HCT116 (cell line): Measurements from ENCODE around the gene ARHGEF16. TPM values are rescaled to one million over a fixed set of nuclear protein-coding genes. Genes with fewer than 3 reads are reported as not detected.

Experiments
- ATAC-seq: fragments of 200-7000 bp; cut with Tn5 transposase; 2 replicates; pipeline ENCODE4 v1.9.1; 2020; ENCODE audit warnings: mild to moderate bottlenecking, moderate library complexity
- BruUV-seq: library from RNA; stranded (reverse); fragments of 400-500 nt; replicated peaks from 2 replicates; lab custom pipeline; 2021; lab: Mats Ljungman, UMichigan
- CTCF ChIA-PET: fragments of 300-600 bp; sonication (Branson Sonifier 250); formaldehyde crosslinking; loops from one replicate; lab custom pipeline; 2021; ENCODE audit warnings: antibody characterized with exemption; lab: Charles Lee
- POLR2A ChIA-PET: fragments of 300-600, 350-600 bp; sonication (Branson Sonifier 250); formaldehyde crosslinking; loops from one replicate; lab custom pipeline; 2021; ENCODE audit warnings: antibody characterized with exemption; lab: Charles Lee
- RAD21 ChIA-PET, 2 experiments: fragments of 300-600 bp; sonication (Branson Sonifier 250); formaldehyde crosslinking; loops; one replicate each; lab custom pipeline; 2023; ENCODE audit warnings: low total read pairs in 2 of 2; ENCODE audit not compliant: uncharacterized antibody in 2 of 2, unreplicated experiment in 2 of 2, low non-redundant PET in 1 of 2; lab: Charles Lee
- DNase-seq: peaks from one replicate; pipeline ENCODE4 v3.0.0-alpha.2; 2010; ENCODE audit warnings: low read depth, low spot score
- H2AFZ ChIP-seq: fragments of 200-600 bp; shearing (Covaris generic), sonication (generic); 2 replicates; pipeline ENCODE4 v1.6.1; 2017; ENCODE audit warnings: low read depth, mixed run types, mixed read lengths, antibody characterized with exemption, low read length; ENCODE audit not compliant: poor library complexity, severe bottlenecking
- H3K27ac ChIP-seq: 2 replicates; pipeline ENCODE4 v1.5.1; 2012; ENCODE audit warnings: low read depth, low read length
- H3K27me3 ChIP-seq: fragments of 200-600 bp; sonication (generic); 2 replicates; pipeline ENCODE4 v1.6.1; 2016; ENCODE audit warnings: mixed run types, low read length, mixed read lengths; ENCODE audit not compliant: insufficient read depth
- H3K36me3 ChIP-seq, 2 experiments: fragments of 200-500 bp in 1 of 2; fragments of 200-600 bp in 1 of 2; sonication (Bioruptor generic) in 1 of 2; sonication (generic) in 1 of 2; 2 replicates each; pipeline versions ENCODE4 v1.5.1 to v1.6.1; 2014 to 2016; ENCODE audit warnings: low read length in 2 of 2, inconsistent platforms in 1 of 2, mixed read lengths in 1 of 2, mixed run types in 1 of 2; ENCODE audit not compliant: insufficient read depth in 2 of 2, control insufficient read depth in 1 of 2
- H3K4me1 ChIP-seq, 2 experiments: fragments of 200-600 bp in 1 of 2; sonication (generic) in 1 of 2; 2 replicates each; pipeline versions ENCODE4 v1.5.1 to v1.6.1; 2012 to 2017; ENCODE audit warnings: low read length in 2 of 2, inconsistent platforms in 1 of 2, mild to moderate bottlenecking in 1 of 2, mixed read lengths in 1 of 2, mixed run types in 1 of 2, moderate library complexity in 1 of 2; ENCODE audit not compliant: insufficient read depth in 2 of 2, control insufficient read depth in 1 of 2
- H3K4me2 ChIP-seq: fragments of 200-600 bp; sonication (generic); 2 replicates; pipeline ENCODE4 v1.6.1; 2017; ENCODE audit warnings: mixed run types, low read length, mixed read lengths
- H3K4me3 ChIP-seq, 2 experiments: fragments of 200-600 bp in 1 of 2; sonication (generic) in 1 of 2; replicated peaks in 1 of 2; 2 replicates each; pipeline ENCODE4 v1.5.1; 2011 to 2016; ENCODE audit warnings: low read length in 2 of 2, control low read depth in 1 of 2, low read depth in 1 of 2, mild to moderate bottlenecking in 1 of 2, mixed read lengths in 1 of 2, mixed run types in 1 of 2
- H3K79me2 ChIP-seq: fragments of 200-600 bp; sonication (generic); 2 replicates; pipeline ENCODE4 v1.6.1; 2017; ENCODE audit warnings: mild to moderate bottlenecking, mixed run types, low read length, moderate library complexity, mixed read lengths; ENCODE audit not compliant: insufficient read depth
- H3K9ac ChIP-seq: fragments of 200-600 bp; sonication (generic); 2 replicates; pipeline ENCODE4 v1.6.1; 2016; ENCODE audit warnings: low read length, mixed read lengths
- H3K9me2 ChIP-seq: fragments of 200-600 bp; sonication (generic), shearing (Covaris generic); 2 replicates; pipeline ENCODE4 v1.6.1; 2017; ENCODE audit warnings: mixed run types, mild to moderate bottlenecking, moderate library complexity; ENCODE audit not compliant: insufficient read depth
- H3K9me3 ChIP-seq, 2 experiments: fragments of 200-500 bp in 1 of 2; fragments of 200-600 bp in 1 of 2; sonication (Bioruptor generic) in 1 of 2; sonication (generic) in 1 of 2; 2 replicates each; pipeline ENCODE4 v1.6.1; 2014 to 2017; ENCODE audit warnings: low read length in 2 of 2, mixed read lengths in 2 of 2, inconsistent platforms in 1 of 2, low read depth in 1 of 2, mild to moderate bottlenecking in 1 of 2, mixed run types in 1 of 2, moderate library complexity in 1 of 2; ENCODE audit not compliant: control insufficient read depth in 1 of 2, insufficient read depth in 1 of 2
- H4K20me1 ChIP-seq: fragments of 200-600 bp; sonication (generic), shearing (Covaris generic); 2 replicates; pipeline ENCODE4 v1.6.1; 2017; ENCODE audit warnings: mixed run types, mild to moderate bottlenecking, moderate library complexity; ENCODE audit not compliant: insufficient read depth
- FOSL1 ChIP-seq: IDR thresholded peaks from 2 replicates; pipeline ENCODE4 v1.6.1; 2012; ENCODE audit warnings: low read depth
- SRF ChIP-seq: IDR thresholded peaks from 2 replicates; pipeline ENCODE4 v1.6.1; 2012; ENCODE audit warnings: low read depth
- intact Hi-C: fragments of 100-400 bp; cut with micrococcal nuclease; formaldehyde crosslinking; loops from 2 replicates; pipeline ENCODE4 v1.10.0; 2022
- total RNA-seq: library from RNA; stranded (reverse); gene quantifications from one replicate; pipeline ENCODE4 v1.2.1, GENCODE V29; 2021; ENCODE audit not compliant: unreplicated experiment
- TF ChIP-seq, protein P1 (sequence below), 3 experiments: fragments of 200-600 bp in 1 of 3; sonication (generic) in 1 of 3; IDR thresholded peaks in 2 of 3; conservative IDR thresholded peaks in 1 of 3; 2 replicates each; pipeline ENCODE4 v1.5.1; 2012 to 2017; ENCODE audit warnings: low read depth in 2 of 3, low read length in 2 of 3, antibody characterized with exemption in 1 of 3, borderline replicate concordance in 1 of 3, control low read depth in 1 of 3, mild to moderate bottlenecking in 1 of 3, mixed read lengths in 1 of 3, mixed run types in 1 of 3, moderate library complexity in 1 of 3; ENCODE audit not compliant: insufficient read depth in 1 of 3
- TF ChIP-seq, protein P2 (sequence below): IDR thresholded peaks from 2 replicates; pipeline ENCODE4 v1.6.1; 2012

The ARHGEF16 gene
- total RNA-seq, 1 experiment from 2014 or later = 37.4 TPM

DNA sequence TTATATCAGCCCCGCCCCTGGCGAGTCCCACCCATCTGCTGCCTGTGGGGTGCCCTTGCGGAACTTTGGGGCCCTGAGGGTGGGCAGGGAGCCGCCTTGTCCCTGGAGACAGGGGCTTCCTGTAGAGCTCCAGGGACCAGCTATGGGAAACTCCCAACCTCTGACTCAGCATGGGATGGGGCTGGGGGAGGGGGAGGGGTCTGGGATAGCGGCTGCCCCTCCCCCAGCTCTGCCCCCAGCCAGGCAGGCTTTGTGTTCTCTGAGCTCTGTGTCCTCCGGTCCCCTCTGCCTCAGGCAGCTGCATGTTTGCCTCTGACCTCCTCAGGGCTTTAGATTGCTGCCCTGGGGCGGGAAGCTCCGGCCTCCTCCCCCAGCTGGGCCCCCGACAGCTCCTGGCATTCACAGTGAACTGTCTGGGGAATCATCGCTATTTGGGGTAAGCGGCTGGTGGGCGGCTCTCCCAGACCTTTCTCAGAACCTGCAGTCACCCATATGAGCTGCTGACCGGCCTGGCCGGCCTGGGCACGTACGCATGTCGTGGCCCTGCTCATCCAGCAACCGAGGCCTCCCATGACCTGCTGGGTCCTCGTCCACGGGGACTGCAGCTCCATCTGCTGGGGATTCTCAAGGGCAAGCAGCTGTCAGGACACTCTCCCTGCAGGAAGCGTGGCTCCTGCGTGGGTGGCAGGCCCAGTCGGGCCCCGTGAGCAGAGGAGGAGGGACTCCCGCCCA lies 17.1 kb downstream of the ARHGEF16 start:
- no peak overlapping the region for H3K4me2 ChIP-seq
- peaks cover 0 to 12% of the 10 kb centered on the region in 2 experiments; a peak in 1 of 4 replicates for H3K4me1 ChIP-seq
- no peaks in the 10 kb centered on the region for H3K79me2 ChIP-seq
- no peaks in the 10 kb centered on the region for H3K9me2 ChIP-seq
- no peak overlapping the region for H3K4me3 ChIP-seq
- intact Hi-C loops = no loop called here
- ATAC-seq = peak; percentile 42; the same call in 1 of the 2 replicates
- no peak overlapping the region for H3K27ac ChIP-seq
- no peaks in the 10 kb centered on the region for H3K27me3 ChIP-seq
- no peak overlapping the region for H3K9ac ChIP-seq
- H3K9me3 ChIP-seq = no peaks in the 10 kb centered on the region
- no peak for TF ChIP-seq FOSL1
- TF ChIP-seq SRF = no peak
- TF ChIP-seq, protein P1, sequence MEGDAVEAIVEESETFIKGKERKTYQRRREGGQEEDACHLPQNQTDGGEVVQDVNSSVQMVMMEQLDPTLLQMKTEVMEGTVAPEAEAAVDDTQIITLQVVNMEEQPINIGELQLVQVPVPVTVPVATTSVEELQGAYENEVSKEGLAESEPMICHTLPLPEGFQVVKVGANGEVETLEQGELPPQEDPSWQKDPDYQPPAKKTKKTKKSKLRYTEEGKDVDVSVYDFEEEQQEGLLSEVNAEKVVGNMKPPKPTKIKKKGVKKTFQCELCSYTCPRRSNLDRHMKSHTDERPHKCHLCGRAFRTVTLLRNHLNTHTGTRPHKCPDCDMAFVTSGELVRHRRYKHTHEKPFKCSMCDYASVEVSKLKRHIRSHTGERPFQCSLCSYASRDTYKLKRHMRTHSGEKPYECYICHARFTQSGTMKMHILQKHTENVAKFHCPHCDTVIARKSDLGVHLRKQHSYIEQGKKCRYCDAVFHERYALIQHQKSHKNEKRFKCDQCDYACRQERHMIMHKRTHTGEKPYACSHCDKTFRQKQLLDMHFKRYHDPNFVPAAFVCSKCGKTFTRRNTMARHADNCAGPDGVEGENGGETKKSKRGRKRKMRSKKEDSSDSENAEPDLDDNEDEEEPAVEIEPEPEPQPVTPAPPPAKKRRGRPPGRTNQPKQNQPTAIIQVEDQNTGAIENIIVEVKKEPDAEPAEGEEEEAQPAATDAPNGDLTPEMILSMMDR (IDR thresholded peaks at IDR 0.05 in 2 of 3, conservative IDR thresholded peaks at IDR 0.05 in 1 of 3; ENCODE audit: borderline replicate concordance in 1 of 3, insufficient read depth in 1 of 3, low read depth in 2 of 3, low read length in 2 of 3) = 0 out of 6 replicates have a peak, but pooled peaks of 1 of the 3 experiments have one; percentile 22
- TF ChIP-seq, protein P2, sequence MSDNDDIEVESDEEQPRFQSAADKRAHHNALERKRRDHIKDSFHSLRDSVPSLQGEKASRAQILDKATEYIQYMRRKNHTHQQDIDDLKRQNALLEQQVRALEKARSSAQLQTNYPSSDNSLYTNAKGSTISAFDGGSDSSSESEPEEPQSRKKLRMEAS = no peak
- DNase-seq = no peak
- H4K20me1 ChIP-seq = no peaks in the 10 kb centered on the region
- no TSS peak for BruUV-seq
- no peak overlapping the region for H2AFZ ChIP-seq
- CTCF ChIA-PET = interaction anchor here (0.6 to 1.2 kb wide), 3 partner anchors 10 to 42 kb away, joined by 3 to 7 read pairs (median 4); no protein-coding TSS in a partner anchor
- 0 out of 4 replicates have a peak, but pooled peaks cover 0 to 3% of the 10 kb centered on the region in 2 experiments for H3K36me3 ChIP-seq
- POLR2A ChIA-PET = no interaction called here
- RAD21 ChIA-PET = interaction anchor here (0.8 to 0.9 kb wide), 2 partner anchors 18 kb away, joined by 3 read pairs; no protein-coding TSS in a partner anchor
